GM19099 (cell line): ENCODE measurements around the gene MYT1.

Source experiments
- POLR2A ChIP-seq: IDR thresholded peaks from 3 replicates; pipeline ENCODE4 v1.6.1; 2011; ENCODE audit warnings: low read depth; ENCODE audit not compliant: insufficient read length; ENCODE audit errors: extremely low read depth

Gene MYT1

GRCh38 chr20:64210656-64211369, 46.6 kb downstream of the MYT1 start:
- TF ChIP-seq POLR2A, result no peak

- TF ChIP-seq POLR2A, result no peak
Measured at GRCh38 chr20:64211874-64212658, 47.8 kb downstream of the MYT1 start.

DNA sequence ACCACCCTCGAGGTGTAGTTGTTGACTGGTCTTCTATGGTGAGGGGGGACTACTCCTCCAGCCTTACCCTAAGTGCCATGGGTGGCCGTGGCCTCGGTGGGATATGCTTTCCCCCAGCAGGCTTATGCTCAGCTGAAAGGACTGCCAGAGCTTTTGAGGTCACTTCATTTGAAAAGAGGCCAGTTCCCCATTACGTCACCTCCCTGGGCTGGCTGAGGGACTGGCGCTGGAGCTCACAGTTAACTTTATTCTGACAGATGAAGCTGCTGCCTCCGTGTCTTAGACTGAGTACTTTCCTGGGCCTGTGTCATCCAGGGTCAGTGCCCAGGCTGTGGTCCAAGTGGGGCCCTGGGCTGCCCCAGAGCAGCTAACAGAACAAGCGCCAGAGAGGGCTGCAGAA, 48.5 kb downstream of the MYT1 start:
- no peak for TF ChIP-seq POLR2A

- TF ChIP-seq POLR2A, result no peak
Measured at GRCh38 chr20:64214113-64214512, 49.9 kb downstream of the MYT1 start.

DNA sequence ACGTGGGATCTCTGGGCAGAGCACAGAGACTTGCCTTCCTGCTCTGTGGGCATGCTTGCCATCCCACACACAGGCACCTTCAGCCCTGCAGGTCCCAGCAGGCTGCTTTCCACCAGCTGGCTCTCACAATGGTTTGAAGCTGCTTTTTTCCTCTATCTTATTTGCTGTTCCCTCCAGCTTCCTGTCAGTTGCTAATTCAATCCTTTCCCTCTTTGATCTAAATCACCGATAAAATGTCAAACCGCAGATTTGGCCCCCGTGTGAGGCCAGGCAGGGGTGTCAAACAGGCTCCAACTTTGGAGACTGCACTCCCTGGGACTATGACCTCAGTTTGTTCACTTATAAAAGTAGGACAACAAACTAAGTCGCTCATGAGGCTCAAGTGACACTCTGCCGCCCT, 50.7 kb downstream of the MYT1 start:
- no peak for TF ChIP-seq POLR2A

- TF ChIP-seq POLR2A, result no peak
Measured at GRCh38 chr20:64216036-64216435, 51.8 kb downstream of the MYT1 start.

GRCh38 chr20:64216910-64217309, 52.7 kb downstream of the MYT1 start:
- TF ChIP-seq POLR2A, result no peak

DNA sequence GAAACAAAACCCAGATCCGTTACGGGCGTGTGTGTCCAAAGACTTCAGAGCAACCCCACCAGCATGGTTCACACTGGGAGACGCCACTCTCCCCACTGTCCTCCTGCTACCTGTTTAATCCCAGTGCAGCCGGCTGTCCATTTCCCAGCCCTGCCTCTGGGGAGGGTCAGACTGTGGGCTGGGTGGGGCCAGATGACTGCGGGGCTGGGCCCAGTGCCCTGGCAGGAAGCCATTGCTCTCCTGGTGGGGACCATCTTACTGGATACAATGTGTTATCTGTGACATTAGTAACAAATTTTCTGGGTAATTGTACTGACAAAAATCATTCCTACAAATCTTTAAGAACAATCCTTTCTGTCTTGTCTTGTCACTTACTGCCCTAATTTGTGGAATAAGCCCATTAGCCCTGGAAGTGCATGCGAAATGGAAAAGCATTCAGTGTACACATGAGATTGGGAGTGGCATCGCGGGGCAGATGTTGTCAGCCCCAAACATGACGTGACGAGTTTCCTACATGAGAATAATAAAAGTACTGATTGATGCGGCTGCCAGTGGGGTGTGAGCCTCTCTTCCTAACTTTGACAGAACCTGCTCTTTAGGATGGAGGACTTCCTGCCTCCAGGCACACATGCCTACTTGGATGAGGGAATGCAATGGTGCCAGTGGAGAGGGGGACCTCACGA, 53.4 kb downstream of the MYT1 start:
- no peak for TF ChIP-seq POLR2A

GRCh38 chr20:64219202-64219601, 55.0 kb downstream of the MYT1 start:
- TF ChIP-seq POLR2A, result no peak

DNA sequence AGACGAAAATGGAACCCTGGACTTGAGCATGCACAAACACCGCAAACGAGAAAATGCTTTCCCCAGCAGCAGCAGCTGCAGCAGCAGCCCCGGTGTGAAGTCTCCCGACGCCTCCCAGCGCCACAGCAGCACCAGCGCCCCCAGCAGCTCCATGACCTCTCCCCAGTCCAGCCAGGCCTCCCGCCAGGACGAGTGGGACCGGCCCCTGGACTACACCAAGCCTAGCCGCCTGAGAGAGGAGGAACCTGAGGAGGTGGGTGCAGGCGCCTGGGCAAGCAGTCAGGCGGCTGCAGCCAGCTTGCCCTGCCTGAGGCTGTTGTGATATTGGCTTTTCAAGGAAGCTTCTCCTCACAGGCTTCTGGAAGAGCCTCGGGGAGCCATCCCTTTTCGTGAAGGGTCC, 55.5 kb downstream of the MYT1 start:
- TF ChIP-seq POLR2A, result no peak

DNA sequence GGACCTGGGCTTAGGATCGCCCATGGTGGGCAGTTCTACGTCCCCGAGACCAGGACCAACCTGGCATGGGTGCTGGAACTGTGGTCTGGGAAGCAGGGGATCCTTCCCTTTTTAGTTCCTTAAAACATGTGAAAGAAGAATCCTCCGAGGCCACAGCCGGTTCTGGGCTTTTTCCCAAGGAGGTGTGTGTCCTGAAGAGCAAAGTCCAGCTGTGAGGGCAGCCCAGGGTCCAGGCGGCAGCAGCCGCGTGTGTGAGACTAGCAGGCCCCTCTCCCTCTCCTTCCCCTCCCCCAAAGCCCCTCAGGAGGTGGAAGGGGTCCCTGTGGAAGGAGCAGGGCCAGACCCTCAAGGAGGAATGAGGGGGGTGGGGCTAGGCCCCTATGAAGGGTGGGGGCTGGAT, 56.2 kb downstream of the MYT1 start:
- TF ChIP-seq POLR2A, result no peak

GRCh38 chr20:64220891-64221527, 56.8 kb downstream of the MYT1 start:
- no peak for TF ChIP-seq POLR2A

DNA sequence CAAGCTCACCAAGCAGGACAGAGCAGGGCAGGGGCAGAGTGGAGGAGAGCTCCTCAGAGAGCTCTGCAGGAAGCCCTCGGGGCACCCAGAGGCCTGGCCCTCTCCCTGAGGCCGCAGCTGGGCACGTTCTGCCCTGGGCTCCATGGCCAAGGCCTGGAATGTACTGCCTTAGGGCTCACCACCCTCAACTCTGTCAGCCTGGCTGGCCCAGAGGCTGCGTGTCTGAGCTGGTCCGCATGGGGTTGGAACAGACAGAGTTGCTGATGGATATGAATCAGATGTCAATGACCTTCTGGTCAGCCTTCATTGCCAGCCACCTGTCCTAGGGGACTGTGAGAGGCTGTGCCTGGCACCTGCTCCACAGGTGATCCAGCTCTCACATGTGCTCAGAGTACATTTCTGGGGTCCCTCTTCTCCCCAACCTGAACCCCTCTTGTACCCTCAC, 58.1 kb downstream of the MYT1 start:
- TF ChIP-seq POLR2A, result no peak

- no peak for TF ChIP-seq POLR2A
Measured at GRCh38 chr20:64222851-64223525, 58.7 kb downstream of the MYT1 start.
